Inflammatory macrophage (primary cell): ENCODE measurements around the gene NPHP4.
A peak's percentile ranks its signal among the peaks of the same experiment; 100 is the strongest.
"Not testable (repeated sequence)": the region's sequence is repeated elsewhere in the genome, so short reads cannot be mapped to it uniquely, and the experiment has no call there.

Experiments
- DNase-seq, 2 donors: peaks; one replicate each; pipeline ENCODE4 v3.0.0-alpha.2; 2020 to 2022

The NPHP4 gene

GRCh38 chr1:6023346-6023745, 31.1 kb upstream of the NPHP4 start:
- DNase-seq, result no peak

GRCh38 chr1:6022193-6022592, 30.0 kb upstream of the NPHP4 start:
- no peak for DNase-seq

GRCh38 chr1:6019166-6019845, 27.1 kb upstream of the NPHP4 start:
- no peak for DNase-seq

- not testable (repeated sequence) for DNase-seq
These were observed 25.4 kb upstream of the NPHP4 start for GRCh38 chr1:6017654-6018053.

GRCh38 chr1:6016191-6016865, 24.1 kb upstream of the NPHP4 start:
- no peak for DNase-seq

DNA sequence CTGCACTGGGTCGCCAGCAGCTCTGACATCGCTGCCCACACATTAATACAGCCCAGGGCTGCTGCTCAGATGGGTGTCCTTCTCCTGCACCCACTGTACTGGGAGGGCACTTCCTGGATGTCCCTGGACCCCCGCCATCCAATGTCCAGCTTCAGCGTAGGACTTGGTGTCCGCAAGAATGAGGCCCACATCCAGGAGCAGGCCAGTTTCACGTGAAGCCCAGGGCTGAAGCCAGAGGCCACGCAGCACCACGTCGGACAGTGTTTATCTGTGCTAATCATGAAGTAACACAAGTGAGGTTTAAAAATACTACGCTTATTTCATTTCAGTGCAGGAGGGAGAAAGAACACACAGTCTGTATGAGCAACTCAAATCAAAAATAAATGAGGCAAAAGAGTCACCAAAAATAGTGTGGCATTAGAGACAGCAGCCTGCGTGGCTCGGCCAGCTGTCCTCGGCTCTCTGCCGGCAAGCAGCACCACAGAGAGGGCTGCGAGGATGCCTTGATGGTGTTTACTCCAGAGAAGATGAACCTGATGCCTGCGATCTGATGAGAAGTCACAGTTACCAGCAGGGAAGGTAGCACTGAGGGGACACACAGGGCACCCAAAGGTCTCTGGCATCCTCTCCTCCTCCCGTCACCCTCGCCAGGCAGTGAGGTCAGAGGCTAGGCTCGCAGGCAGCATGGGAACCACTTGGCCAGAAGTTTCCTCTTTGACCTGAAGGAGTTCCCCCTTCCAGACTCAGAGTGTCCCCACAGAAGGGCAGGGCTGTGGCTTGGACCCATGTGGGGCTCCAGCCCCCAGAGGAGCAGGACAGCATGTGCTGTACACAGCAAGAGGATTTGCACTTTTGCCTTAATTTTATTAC, 22.1 kb upstream of the NPHP4 start:
- peak; percentile 82 to 83 for DNase-seq

- DNase-seq, result no peak
These were observed 21.3 kb upstream of the NPHP4 start for GRCh38 chr1:6013491-6013890.

- no peak for DNase-seq
These were observed 20.5 kb upstream of the NPHP4 start for GRCh38 chr1:6012529-6013318.

GRCh38 chr1:6011946-6012258, 19.7 kb upstream of the NPHP4 start:
- no peak for DNase-seq

DNA sequence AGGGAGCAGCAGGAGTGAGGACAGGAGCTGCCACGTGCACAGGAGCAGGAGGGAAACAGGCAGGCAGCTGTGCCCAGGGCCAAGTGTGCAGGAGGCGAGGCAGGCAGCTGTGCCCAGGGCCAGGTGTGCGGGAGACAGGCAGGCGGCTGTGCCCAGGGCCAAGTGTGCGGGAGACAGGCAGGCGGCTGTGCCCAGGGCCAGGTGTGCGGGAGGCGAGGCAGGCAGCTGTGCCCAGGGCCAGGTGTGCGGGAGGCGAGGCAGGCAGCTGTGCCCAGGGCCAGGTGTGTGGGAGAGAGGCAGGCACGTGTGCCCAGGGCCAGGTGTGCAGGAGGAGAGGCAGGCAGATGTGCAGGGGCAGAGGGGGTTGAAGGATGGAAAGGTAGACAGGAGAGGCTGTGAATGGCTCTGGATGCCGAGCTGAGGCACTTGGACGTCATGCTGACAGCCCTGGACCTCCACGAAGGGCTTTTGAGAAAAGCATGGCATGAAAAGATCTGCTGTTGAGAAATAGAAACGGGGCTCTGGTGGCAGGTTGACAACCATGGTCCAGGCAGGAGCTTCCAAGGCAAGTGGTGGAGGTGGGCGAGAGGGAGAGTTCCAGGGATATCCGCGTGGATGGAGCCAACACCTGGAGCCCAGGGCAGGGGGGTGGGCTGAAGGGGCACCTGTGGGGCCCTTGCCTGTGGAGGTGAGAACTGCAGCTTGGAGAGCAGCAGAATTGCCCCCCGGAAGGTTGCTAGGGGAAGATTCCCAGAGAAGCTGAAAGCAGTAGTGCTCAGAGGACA, 19.1 kb upstream of the NPHP4 start:
- no peak for DNase-seq

DNA sequence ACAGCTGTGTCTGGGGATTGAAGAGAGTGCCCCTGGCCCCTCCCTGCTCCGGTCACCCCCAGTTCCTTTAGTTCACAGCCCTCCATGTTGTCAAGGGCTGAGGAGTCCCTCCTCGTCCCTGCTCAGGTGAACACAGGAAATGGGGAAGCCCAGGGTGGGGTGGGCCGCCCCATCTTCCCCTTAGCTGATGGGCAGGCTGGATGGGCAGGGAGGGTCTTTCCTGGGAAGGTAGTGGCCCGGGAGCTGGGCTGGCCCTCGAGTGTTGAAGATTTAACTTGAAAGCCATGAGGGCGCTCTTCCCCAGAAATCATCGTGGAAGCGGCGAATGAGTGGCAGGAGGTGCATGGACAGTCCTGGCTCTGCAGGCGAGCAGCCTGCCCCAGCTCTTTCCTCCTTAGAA, 18.3 kb upstream of the NPHP4 start:
- DNase-seq, result no peak

- DNase-seq, result peak in 1 of 2 donors; percentile 23
These were observed 17.2 kb upstream of the NPHP4 start for GRCh38 chr1:6009120-6010040.

DNA sequence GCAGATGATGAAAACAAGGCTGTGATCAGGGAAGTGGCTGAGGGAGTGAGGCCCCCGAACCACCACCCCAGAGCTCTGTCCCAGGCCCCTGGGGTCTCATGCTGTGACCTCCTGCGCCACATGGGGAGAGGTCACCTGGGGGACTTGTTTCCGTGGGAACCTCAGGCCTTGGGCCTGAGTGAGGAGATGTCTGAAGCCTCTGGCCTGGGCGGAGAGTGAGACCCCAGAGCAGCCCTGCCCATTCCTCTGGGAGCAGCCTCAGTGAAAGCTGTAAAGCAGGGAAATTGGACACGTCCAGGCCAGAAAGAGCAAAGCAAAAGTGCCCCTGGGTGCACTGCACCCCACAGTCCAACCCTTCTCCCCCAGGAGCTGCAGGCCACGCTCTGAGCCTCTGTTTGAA, 16.5 kb upstream of the NPHP4 start:
- DNase-seq, result no peak

GRCh38 chr1:6008084-6008415, 15.8 kb upstream of the NPHP4 start:
- DNase-seq, result no peak

DNA sequence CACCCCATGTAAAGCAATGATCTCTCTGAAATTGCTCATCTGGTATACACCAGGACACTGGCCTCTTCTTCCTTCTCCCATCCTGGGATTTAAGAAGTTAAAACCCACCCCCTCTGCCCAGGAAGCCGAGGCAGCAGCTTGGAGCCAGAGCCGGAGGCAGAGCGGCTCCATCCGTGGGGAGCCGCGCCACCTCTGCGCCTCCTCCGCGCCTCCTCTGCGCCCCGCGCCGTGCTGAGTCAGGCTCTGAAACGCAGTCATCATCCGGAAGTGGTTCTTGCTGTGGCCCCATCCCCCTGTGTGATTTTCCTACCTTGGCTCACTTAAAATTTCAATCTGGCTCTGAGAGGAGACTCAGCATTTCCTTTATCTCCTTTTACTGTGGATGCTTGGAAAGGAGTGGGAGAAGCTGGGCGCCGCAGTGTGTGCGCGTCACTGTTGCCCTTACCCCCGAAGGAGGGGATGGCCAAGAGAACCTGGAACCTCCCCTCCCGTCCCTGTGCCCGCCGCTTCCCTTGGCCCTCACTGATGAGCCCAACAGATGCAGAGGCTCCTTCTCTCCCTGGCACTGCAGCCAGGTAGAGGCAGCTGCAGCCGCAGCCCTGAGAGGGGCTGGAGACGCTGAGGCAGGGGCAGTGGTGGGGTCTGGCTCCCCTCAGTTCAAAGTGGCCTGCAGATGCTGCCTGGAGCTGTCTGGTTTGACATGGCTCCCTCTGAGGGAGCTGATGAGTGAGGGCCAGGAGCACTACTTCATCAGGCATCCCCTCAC, 15.3 kb upstream of the NPHP4 start:
- no peak for DNase-seq

- DNase-seq, result no peak
These were observed 14.7 kb upstream of the NPHP4 start for GRCh38 chr1:6006882-6007281.

GRCh38 chr1:6005276-6005917, 13.2 kb upstream of the NPHP4 start:
- DNase-seq, result no peak

DNA sequence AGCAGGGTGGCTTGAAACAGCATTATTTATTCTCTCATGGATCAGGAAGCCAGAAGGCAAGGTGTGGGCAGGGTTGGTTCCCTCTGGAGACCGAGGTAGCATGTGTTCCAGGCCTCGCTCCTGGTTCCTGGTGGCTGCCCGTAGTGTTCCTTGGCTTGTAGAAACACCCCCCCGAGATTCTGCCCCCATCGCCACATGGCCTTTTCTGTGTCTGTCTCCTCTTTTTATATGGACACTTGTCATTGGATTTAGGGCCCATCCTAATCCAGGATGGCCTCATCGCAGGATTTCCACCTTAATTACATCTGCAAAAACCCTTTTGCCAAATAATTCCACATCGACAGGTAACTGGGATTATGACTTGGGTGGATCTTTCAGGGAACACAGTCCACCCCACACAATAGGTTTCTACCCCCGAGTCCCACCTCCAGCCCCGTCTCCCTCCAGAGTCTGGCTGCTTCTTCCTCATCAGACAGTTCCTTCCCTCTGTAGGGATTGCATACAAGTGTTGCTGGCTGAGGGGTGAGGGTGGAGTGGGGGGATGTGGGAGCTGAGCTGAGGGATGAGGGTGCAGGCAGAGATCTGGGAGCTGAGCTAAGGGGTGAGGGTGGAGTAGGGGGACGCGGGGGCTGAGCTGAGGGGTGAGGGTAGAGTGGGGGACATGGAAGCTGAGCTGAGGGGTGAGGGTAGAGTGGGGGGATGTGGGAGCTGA, 12.3 kb upstream of the NPHP4 start:
- peak in 1 of 2 donors; percentile 27 for DNase-seq
